ENCODE results near the gene SCAF1.

- no peak for TF ChIP-seq CTCF (IDR thresholded peaks at IDR 0.05; ENCODE audit: low read length)
- TF ChIP-seq EZH2 (IDR thresholded peaks at IDR 0.05; ENCODE audit: borderline replicate concordance, low read length) = no peak
Observed at GRCh38 chr19:49676784-49677230, 34.8 kb downstream of the SCAF1 start.
